IMR-90 (cell line): ENCODE data around the gene CLNK. TPM values are rescaled to one million over a fixed set of nuclear protein-coding genes. Genes with fewer than 3 reads are reported as not detected.

ENCODE experiments used
- ATAC-seq: fragments of 200-7000 bp; cut with Tn5 transposase; 2 replicates; pipeline ENCODE4 v1.9.1; 2020; ENCODE audit warnings: low read depth, mild to moderate bottlenecking, moderate library complexity
- BruUV-seq: library from RNA; stranded (reverse); fragments of 400-500 nt; replicated peaks from 2 replicates; lab custom pipeline; 2021; lab: Mats Ljungman, UMichigan
- CTCF ChIA-PET: fragments of 300-600 bp; formaldehyde crosslinking; extraction: SDS; loops from one replicate; lab custom pipeline; 2021; ENCODE audit warnings: antibody characterized with exemption; lab: Yijun Ruan, JAX
- POLR2A ChIA-PET: fragments of 300-600 bp; sonication (Branson Sonifier 250); formaldehyde crosslinking; loops from one replicate; lab custom pipeline; 2022; ENCODE audit warnings: antibody characterized with exemption; ENCODE audit not compliant: unreplicated experiment; lab: Charles Lee
- DNase-seq: peaks from one replicate; pipeline ENCODE4 v3.0.0; 2013
- H2AFZ ChIP-seq: replicated peaks from 2 replicates; pipeline ENCODE3; 2013; ENCODE audit warnings: low read length, mild to moderate bottlenecking; ENCODE audit not compliant: poor library complexity
- H2AK5ac ChIP-seq: 2 replicates; pipeline ENCODE4 v1.6.1; 2013; ENCODE audit warnings: low read depth, low read length, inconsistent platforms
- H2AK9ac ChIP-seq: replicated peaks from 2 replicates; pipeline ENCODE3; 2013; ENCODE audit warnings: mild to moderate bottlenecking, low read depth, low read length, moderate library complexity; ENCODE audit not compliant: poor library complexity
- H2BK120ac ChIP-seq: 2 replicates; pipeline ENCODE4 v1.6.1; 2013; ENCODE audit warnings: low read depth, low read length, inconsistent platforms
- H2BK15ac ChIP-seq: 3 replicates; pipeline ENCODE4 v1.6.1; 2013; ENCODE audit warnings: low read depth, low read length, inconsistent platforms
- H2BK20ac ChIP-seq: 2 replicates; pipeline ENCODE4 v1.6.1; 2013; ENCODE audit warnings: low read depth, mild to moderate bottlenecking, inconsistent platforms, low read length, moderate library complexity
- H2BK5ac ChIP-seq: 2 replicates; pipeline ENCODE4 v1.6.1; 2013; ENCODE audit warnings: mild to moderate bottlenecking, low read depth, low read length, inconsistent platforms; ENCODE audit not compliant: poor library complexity, severe bottlenecking
- H3K14ac ChIP-seq: replicated peaks from 2 replicates; pipeline ENCODE4 v1.6.1; 2013; ENCODE audit warnings: low read depth, low read length, inconsistent platforms
- H3K18ac ChIP-seq: 2 replicates; pipeline ENCODE4 v1.6.1; 2013; ENCODE audit warnings: low read depth, low read length, control low read depth
- H3K23ac ChIP-seq: 2 replicates; pipeline ENCODE4 v1.6.1; 2013; ENCODE audit warnings: low read depth, low read length, inconsistent platforms
- H3K27ac ChIP-seq: 2 replicates; pipeline ENCODE4 v1.5.1; 2013; ENCODE audit warnings: mild to moderate bottlenecking, control low read depth, low read length; ENCODE audit not compliant: insufficient read depth
- H3K27me3 ChIP-seq: 2 replicates; pipeline ENCODE4 v1.6.1; 2013; ENCODE audit warnings: low read length; ENCODE audit not compliant: control insufficient read depth, insufficient read depth
- H3K36me3 ChIP-seq: 2 replicates; pipeline ENCODE4 v1.6.1; 2013; ENCODE audit warnings: low read length, mixed read lengths; ENCODE audit not compliant: control insufficient read depth, insufficient read depth
- H3K4ac ChIP-seq: 2 replicates; pipeline ENCODE4 v1.6.1; 2013; ENCODE audit warnings: low read depth, low read length, inconsistent platforms
- H3K4me1 ChIP-seq: 2 replicates; pipeline ENCODE4 v1.6.1; 2013; ENCODE audit warnings: low read length, mixed read lengths; ENCODE audit not compliant: control insufficient read depth, insufficient read depth
- H3K4me2 ChIP-seq: 2 replicates; pipeline ENCODE4 v1.6.1; 2013; ENCODE audit warnings: low read depth, mild to moderate bottlenecking, control low read depth, low read length, moderate library complexity
- H3K4me3 ChIP-seq: 2 replicates; pipeline ENCODE4 v1.5.1; 2013; ENCODE audit warnings: low read depth, mild to moderate bottlenecking, control low read depth, low read length, moderate library complexity; ENCODE audit not compliant: insufficient read depth
- H3K56ac ChIP-seq: 2 replicates; pipeline ENCODE4 v1.6.1; 2013; ENCODE audit warnings: low read length, inconsistent platforms; ENCODE audit not compliant: insufficient read depth; ENCODE audit errors: extremely low read depth
- H3K79me1 ChIP-seq, 2 experiments: 2 replicates each; pipeline ENCODE4 v1.6.1; 2013; ENCODE audit warnings: low read length in 2 of 2, inconsistent platforms in 1 of 2, low read depth in 1 of 2
- H3K9ac ChIP-seq: 2 replicates; pipeline ENCODE4 v1.6.1; 2013; ENCODE audit warnings: low read depth, low read length, control low read depth
- H3K9me1 ChIP-seq: 2 replicates; pipeline ENCODE4 v1.6.1; 2013; ENCODE audit warnings: low read length, inconsistent platforms; ENCODE audit not compliant: insufficient read depth
- H3K9me3 ChIP-seq: 2 replicates; pipeline ENCODE4 v1.6.1; 2013; ENCODE audit warnings: low read length; ENCODE audit not compliant: control insufficient read depth, insufficient read depth
- H4K20me1 ChIP-seq: 2 replicates; pipeline ENCODE4 v1.6.1; 2013; ENCODE audit warnings: low read length, inconsistent platforms; ENCODE audit not compliant: insufficient read depth
- H4K5ac ChIP-seq: 2 replicates; pipeline ENCODE4 v1.6.1; 2013; ENCODE audit warnings: mild to moderate bottlenecking, low read depth, low read length, control low read depth
- H4K8ac ChIP-seq, 2 experiments: 2 replicates each; pipeline ENCODE4 v1.6.1; 2013; ENCODE audit warnings: low read depth in 2 of 2, low read length in 2 of 2, control low read depth in 1 of 2, inconsistent platforms in 1 of 2
- H4K91ac ChIP-seq: 2 replicates; pipeline ENCODE4 v1.6.1; 2013; ENCODE audit warnings: low read depth, low read length, inconsistent platforms; ENCODE audit not compliant: insufficient read depth
- BHLHE40 ChIP-seq: fragments of 150-350 bp; IDR thresholded peaks from 2 replicates; pipeline ENCODE4 v1.6.1; 2016; ENCODE audit warnings: mild to moderate bottlenecking, low read depth, low read length
- MXI1 ChIP-seq: IDR thresholded peaks from 2 replicates; pipeline ENCODE4 v1.6.1; 2012; ENCODE audit warnings: low read depth, mild to moderate bottlenecking, low read length, moderate library complexity, borderline replicate concordance
- RCOR1 ChIP-seq: IDR thresholded peaks from 2 replicates; pipeline ENCODE4 v1.6.1; 2012; ENCODE audit warnings: mild to moderate bottlenecking, low read length, improper control_type of control experiment; ENCODE audit not compliant: insufficient replicate concordance
- WGBS, 2 experiments: methylation state at CpG; one replicate each; pipeline versions ENCODE4 v1.1.5 to v1.1.7; 2013; ENCODE audit warnings: missing lambda C conversion rate in 2 of 2; ENCODE audit not compliant: insufficient read length in 1 of 2; ENCODE audit errors: extremely low coverage in 2 of 2; 5-methylcytosine and 5-hydroxymethylcytosine counted together
- dilution Hi-C: fragments of 300-500 bp; cut with HindIII; formaldehyde crosslinking; loops from one replicate; pipeline ENCODE4 v1.14.3; 2018; ENCODE audit warnings: low sequenced_read_pairs; ENCODE audit not compliant: unreplicated experiment
- in situ Hi-C: fragments of 300-500 bp; cut with MboI; formaldehyde crosslinking; loops from 3 replicates; pipeline ENCODE4 v1.14.3; 2019; ENCODE audit warnings: low sequenced_read_pairs, inconsistent platforms, mixed read lengths
- intact Hi-C: fragments of 100-400 bp; cut with micrococcal nuclease; formaldehyde crosslinking; loops from 2 replicates; pipeline ENCODE4 v1.10.0; 2022
- polyA plus RNA-seq, 3 experiments: library from polyadenylated mRNA; depleted of rRNA; stranded (reverse); fragments of >200 nt; gene quantifications; 2 replicates each; pipeline ENCODE4 v1.2.3, GENCODE V29; 2012; ENCODE audit warnings: low replicate concordance in 1 of 3
- total RNA-seq: library from RNA; depleted of rRNA; stranded (reverse); fragments of >200 nt; gene quantifications from 2 replicates; pipeline ENCODE4 v1.2.3, GENCODE V29; 2012

The CLNK gene
- total and polyA plus RNA-seq, 2 of the 4 experiments (the other 2 are of a cell fraction), result not detected

GRCh38 chr4:10728016-10728415 is 43.4 kb upstream of the CLNK start:
- dilution Hi-C loops, result no loop called here
- CTCF ChIA-PET, result no interaction called here

More at GRCh38 chr4:10728016-10728415, 43.4 kb upstream of the CLNK start:
- Histone ChIP-seq H3K79me1 (no peaks in the 10 kb centered on the region), H3K4me3 (no peak overlapping the region), H2BK5ac (no peak overlapping the region), H3K9ac (no peak overlapping the region), H4K5ac (no peak overlapping the region), H3K4me2 (no peak overlapping the region), H3K9me1 (no peaks in the 10 kb centered on the region), H3K4ac (no peak overlapping the region), H3K27me3 (peaks cover 2% of the 10 kb centered on the region; the same call in 1 of the 2 replicates), H3K23ac (no peak overlapping the region), H4K20me1 (no peaks in the 10 kb centered on the region), H3K18ac (no peak overlapping the region), H3K4me1 (no peaks in the 10 kb centered on the region), H2BK120ac (no peak overlapping the region), H3K27ac (no peak overlapping the region), H2AFZ (no peak overlapping the region), H2BK15ac (no peak overlapping the region), H2BK20ac (no peak overlapping the region), H4K91ac (no peak overlapping the region), H3K56ac (no peak overlapping the region), H2AK9ac (no peak overlapping the region), H3K9me3 (no peaks in the 10 kb centered on the region), H4K8ac (no peak overlapping the region), H3K14ac (no peak overlapping the region), H3K36me3 (no peaks in the 10 kb centered on the region), H2AK5ac (no peak overlapping the region)
- POLR2A ChIA-PET, result no interaction called here
- WGBS, 2 experiments, result 80% methylated on average over 1 of the region's 4 CpGs; no CpG with 5 or more reads in 1 of the 2 experiments
- TF ChIP-seq MXI1, result no peak
- TF ChIP-seq RCOR1, result no peak
- TF ChIP-seq BHLHE40, result no peak
- intact Hi-C loops, result no loop called here
- in situ Hi-C loops, result no loop called here
- no TSS peak for BruUV-seq
- ATAC-seq, result no peak
- DNase-seq, result no peak
